ENCODE results near the gene PRR13. TPM values are rescaled to one million over a fixed set of nuclear protein-coding genes. Genes with fewer than 3 reads are reported as not detected.

PRR13 gene
- total and polyA plus RNA-seq, 9 of the 15 experiments (the other 6 are each of a cell fraction or from before 2014, with no cell fraction given), result 117 to 835 (median 285) TPM

GRCh38 chr12:53451661-53452158 is 10.2 kb downstream of the PRR13 start, which contains the start of gene PCBP2 (continued):
- TF ChIP-seq C11orf30 (IDR thresholded peaks at IDR 0.05; ENCODE audit: low read depth) (peak; percentile 66), CREM (IDR thresholded peaks at IDR 0.05; ENCODE audit: low read depth) (peak; percentile 98), ZNF766 (CRISPR knock-in tag; conservative IDR thresholded peaks at IDR 0.05) (no peak), CHD4 (IDR thresholded peaks at IDR 0.05; ENCODE audit: insufficient read depth, insufficient replicate concordance, low read depth, low read length, poor library complexity, severe bottlenecking) (no peak), CC2D1A (IDR thresholded peaks at IDR 0.05) (peak; percentile 63; the same call in 1 of the 2 replicates), ATF7 (IDR thresholded peaks at IDR 0.05) (peak; percentile 95), GTF2E2 (tag; IDR thresholded peaks at IDR 0.05) (no peak), TARDBP (IDR thresholded peaks at IDR 0.05) (peak; percentile 65; the same call in 1 of the 2 replicates), SPI1 (IDR thresholded peaks at IDR 0.05; ENCODE audit: borderline replicate concordance, low read depth, low read length) (0 out of 2 replicates have a peak, but pooled peaks have one; percentile 1), CTCF (IDR thresholded peaks at IDR 0.05 in 2 of 3, conservative IDR thresholded peaks at IDR 0.05 in 1 of 3; ENCODE audit: insufficient read depth in 2 of 3, low read depth in 1 of 3, low read length in 3 of 3) (peak; percentile 82 to 95 (median 93)), RFX7 (CRISPR knock-in tag; IDR thresholded peaks at IDR 0.05) (no peak), POLR2AphosphoS5 (IDR thresholded peaks at IDR 0.05; ENCODE audit: control insufficient read depth, insufficient read depth, low read depth, low read length) (peak; percentile 80), TAF1 (IDR thresholded peaks at IDR 0.05; ENCODE audit: control insufficient read depth, extremely low read depth, insufficient read depth, low read length, severe bottlenecking) (peak; percentile 80), MTA1 (IDR thresholded peaks at IDR 0.05; ENCODE audit: borderline replicate concordance) (peak; percentile 39; the same call in 1 of the 2 replicates), KLF13 (tag; IDR thresholded peaks at IDR 0.05; ENCODE audit: borderline replicate concordance, low read depth) (peak; percentile 61; the same call in 1 of the 2 replicates), GABPA (tag; conservative IDR thresholded peaks at IDR 0.05; ENCODE audit: low read depth) (peak; percentile 96), DIDO1 (tag; IDR thresholded peaks at IDR 0.05; ENCODE audit: low read depth) (peak; percentile 55; the same call in 1 of the 2 replicates), CTBP1 (IDR thresholded peaks at IDR 0.05; ENCODE audit: borderline replicate concordance) (peak; percentile 95), HINFP (tag; conservative IDR thresholded peaks at IDR 0.05; ENCODE audit: low read depth) (no peak), POLR2AphosphoS2 (IDR thresholded peaks at IDR 0.05; ENCODE audit: low read length) (peak; percentile 98), SIN3B (IDR thresholded peaks at IDR 0.05; ENCODE audit: low read depth) (no peak)
- TF ChIP-seq, protein P1, sequence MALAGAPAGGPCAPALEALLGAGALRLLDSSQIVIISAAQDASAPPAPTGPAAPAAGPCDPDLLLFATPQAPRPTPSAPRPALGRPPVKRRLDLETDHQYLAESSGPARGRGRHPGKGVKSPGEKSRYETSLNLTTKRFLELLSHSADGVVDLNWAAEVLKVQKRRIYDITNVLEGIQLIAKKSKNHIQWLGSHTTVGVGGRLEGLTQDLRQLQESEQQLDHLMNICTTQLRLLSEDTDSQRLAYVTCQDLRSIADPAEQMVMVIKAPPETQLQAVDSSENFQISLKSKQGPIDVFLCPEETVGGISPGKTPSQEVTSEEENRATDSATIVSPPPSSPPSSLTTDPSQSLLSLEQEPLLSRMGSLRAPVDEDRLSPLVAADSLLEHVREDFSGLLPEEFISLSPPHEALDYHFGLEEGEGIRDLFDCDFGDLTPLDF (CRISPR knock-in tag; IDR thresholded peaks at IDR 0.05), result peak; percentile 27; the same call in 1 of the 2 replicates
- TF ChIP-seq, protein P2, sequence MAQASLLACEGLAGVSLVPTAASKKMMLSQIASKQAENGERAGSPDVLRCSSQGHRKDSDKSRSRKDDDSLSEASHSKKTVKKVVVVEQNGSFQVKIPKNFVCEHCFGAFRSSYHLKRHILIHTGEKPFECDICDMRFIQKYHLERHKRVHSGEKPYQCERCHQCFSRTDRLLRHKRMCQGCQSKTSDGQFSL (CRISPR knock-in tag; IDR thresholded peaks at IDR 0.05), result 0 out of 2 replicates have a peak, but pooled peaks have one; percentile 20
- TF ChIP-seq, protein P2 (tag; IDR thresholded peaks at IDR 0.05), result no peak

All from K562 (cell line).